GM06990 (cell line): ENCODE measurements around the gene FLRT3.

Experiments
- DNase-seq: peaks from one replicate; pipeline ENCODE4 v3.0.0-alpha.2; 2011; ENCODE audit not compliant: insufficient read length; ENCODE audit errors: extremely low read depth
- H3K27me3 ChIP-seq: replicated peaks from 2 replicates; pipeline ENCODE4 v1.6.0; 2011; ENCODE audit warnings: low read length; ENCODE audit not compliant: control insufficient read depth, insufficient read depth
- H3K36me3 ChIP-seq: 2 replicates; pipeline ENCODE4 v1.5.1; 2011; ENCODE audit warnings: low read length; ENCODE audit not compliant: control insufficient read depth, insufficient read depth
- H3K4me3 ChIP-seq: replicated peaks from 2 replicates; pipeline ENCODE4 v1.5.1; 2011; ENCODE audit warnings: low read depth, mild to moderate bottlenecking, control low read depth, low read length
- CTCF ChIP-seq: IDR thresholded peaks from 2 replicates; pipeline ENCODE4 v1.5.1; 2011; ENCODE audit warnings: low read length, control low read depth, mild to moderate bottlenecking, inconsistent platforms; ENCODE audit not compliant: insufficient read depth, poor library complexity, severe bottlenecking

The FLRT3 gene

GRCh38 chr20:14334306-14334930 is 3.0 kb downstream of the FLRT3 start:
- DNase-seq: no peak
- no peak overlapping the region for H3K4me3 ChIP-seq
- peak; percentile 43 for TF ChIP-seq CTCF
- H3K27me3 ChIP-seq: no peaks in the 10 kb centered on the region
- no peaks in the 10 kb centered on the region for H3K36me3 ChIP-seq

GRCh38 chr20:14333721-14334120 is 3.7 kb downstream of the FLRT3 start:
- H3K27me3 ChIP-seq: no peaks in the 10 kb centered on the region
- DNase-seq: no peak
- no peaks in the 10 kb centered on the region for H3K36me3 ChIP-seq
- TF ChIP-seq CTCF: no peak
- H3K4me3 ChIP-seq: no peak overlapping the region

GRCh38 chr20:14332866-14333265 is 4.5 kb downstream of the FLRT3 start:
- no peaks in the 10 kb centered on the region for H3K27me3 ChIP-seq
- H3K4me3 ChIP-seq: no peak overlapping the region
- H3K36me3 ChIP-seq: no peaks in the 10 kb centered on the region
- DNase-seq: no peak
- TF ChIP-seq CTCF: no peak

- Histone ChIP-seq H3K4me3 (no peak overlapping the region), H3K27me3 (no peaks in the 10 kb centered on the region)
- DNase-seq: no peak
These were observed 5.8 kb downstream of the FLRT3 start for GRCh38 chr20:14331646-14332045.

GRCh38 chr20:14319704-14320103 is 17.7 kb downstream of the FLRT3 start:
- Histone ChIP-seq H3K36me3 (no peaks in the 10 kb centered on the region), H3K4me3 (no peak overlapping the region), H3K27me3 (no peaks in the 10 kb centered on the region)
- TF ChIP-seq CTCF: no peak
- no peak for DNase-seq

More at GRCh38 chr20:14331646-14332045, 5.8 kb downstream of the FLRT3 start:
- TF ChIP-seq CTCF: no peak
- no peaks in the 10 kb centered on the region for H3K36me3 ChIP-seq
